GM12873 (cell line): ENCODE results near the gene TGFB1.

Experiments used
- TF ChIP-seq, protein P1 (sequence below): IDR thresholded peaks from 2 replicates; pipeline ENCODE4 v1.5.1; 2012; ENCODE audit warnings: low read depth, mild to moderate bottlenecking, moderate library complexity, low read length, control low read depth; ENCODE audit not compliant: insufficient read depth; ENCODE audit errors: missing control alignments

The TGFB1 gene

DNA sequence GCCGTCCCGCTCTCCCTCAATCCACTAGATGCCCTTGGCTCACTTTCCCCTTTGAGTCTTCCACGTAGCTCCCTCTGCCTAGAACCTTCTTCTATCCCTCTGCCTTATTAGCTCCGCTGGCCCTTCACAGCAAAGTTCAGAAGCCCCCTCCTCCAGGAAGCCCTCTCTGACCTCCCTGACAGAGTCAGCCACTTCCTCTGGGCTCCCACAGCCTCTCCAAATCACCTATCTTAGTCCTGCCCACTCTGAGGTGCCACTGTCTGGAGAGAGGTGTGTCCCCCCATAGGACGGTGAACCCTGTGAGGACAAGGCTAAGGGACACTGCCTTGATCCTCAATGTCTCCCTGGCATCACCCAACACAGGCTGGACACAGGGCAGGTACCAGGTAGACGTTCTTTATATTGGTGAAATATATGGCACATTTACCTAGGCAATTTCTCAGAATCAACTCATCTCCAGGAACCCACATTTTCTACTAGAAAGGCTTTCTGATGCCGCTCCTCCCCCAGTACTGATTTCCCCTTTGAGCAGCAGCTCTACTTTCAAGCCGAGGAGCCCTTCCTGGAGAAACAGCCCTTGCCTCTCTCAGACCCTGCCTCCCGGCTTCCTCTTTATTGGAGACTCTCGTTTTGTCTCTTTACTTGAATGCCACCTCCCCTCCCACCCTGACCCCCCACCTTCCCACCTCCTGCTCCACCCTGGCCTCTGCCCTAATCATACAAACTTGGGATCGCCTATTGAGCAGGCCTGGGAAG, 3.4 kb upstream of the TGFB1 start:
- TF ChIP-seq, protein P1, sequence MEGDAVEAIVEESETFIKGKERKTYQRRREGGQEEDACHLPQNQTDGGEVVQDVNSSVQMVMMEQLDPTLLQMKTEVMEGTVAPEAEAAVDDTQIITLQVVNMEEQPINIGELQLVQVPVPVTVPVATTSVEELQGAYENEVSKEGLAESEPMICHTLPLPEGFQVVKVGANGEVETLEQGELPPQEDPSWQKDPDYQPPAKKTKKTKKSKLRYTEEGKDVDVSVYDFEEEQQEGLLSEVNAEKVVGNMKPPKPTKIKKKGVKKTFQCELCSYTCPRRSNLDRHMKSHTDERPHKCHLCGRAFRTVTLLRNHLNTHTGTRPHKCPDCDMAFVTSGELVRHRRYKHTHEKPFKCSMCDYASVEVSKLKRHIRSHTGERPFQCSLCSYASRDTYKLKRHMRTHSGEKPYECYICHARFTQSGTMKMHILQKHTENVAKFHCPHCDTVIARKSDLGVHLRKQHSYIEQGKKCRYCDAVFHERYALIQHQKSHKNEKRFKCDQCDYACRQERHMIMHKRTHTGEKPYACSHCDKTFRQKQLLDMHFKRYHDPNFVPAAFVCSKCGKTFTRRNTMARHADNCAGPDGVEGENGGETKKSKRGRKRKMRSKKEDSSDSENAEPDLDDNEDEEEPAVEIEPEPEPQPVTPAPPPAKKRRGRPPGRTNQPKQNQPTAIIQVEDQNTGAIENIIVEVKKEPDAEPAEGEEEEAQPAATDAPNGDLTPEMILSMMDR = no peak

DNA sequence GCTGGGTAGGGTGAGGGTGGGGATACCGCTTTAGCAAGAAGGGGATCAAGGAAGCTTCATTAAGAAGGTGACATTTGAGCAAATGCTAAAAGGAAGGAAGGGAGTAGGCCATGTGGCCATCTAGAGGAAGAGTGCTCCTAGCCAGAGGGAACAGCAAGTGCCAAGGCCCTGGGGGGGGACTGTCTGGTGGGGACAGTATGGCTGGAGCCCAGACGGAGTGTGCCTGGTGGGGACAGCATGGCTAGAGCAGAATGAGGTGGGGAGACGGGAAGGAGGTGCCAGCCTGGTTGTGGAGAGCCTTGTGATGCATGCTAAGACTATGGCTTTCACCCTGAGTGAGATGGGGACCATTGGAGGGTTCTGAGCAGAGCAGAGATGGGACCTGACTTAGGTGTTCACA, 2.1 kb upstream of the TGFB1 start:
- TF ChIP-seq, protein P1 = no peak

DNA sequence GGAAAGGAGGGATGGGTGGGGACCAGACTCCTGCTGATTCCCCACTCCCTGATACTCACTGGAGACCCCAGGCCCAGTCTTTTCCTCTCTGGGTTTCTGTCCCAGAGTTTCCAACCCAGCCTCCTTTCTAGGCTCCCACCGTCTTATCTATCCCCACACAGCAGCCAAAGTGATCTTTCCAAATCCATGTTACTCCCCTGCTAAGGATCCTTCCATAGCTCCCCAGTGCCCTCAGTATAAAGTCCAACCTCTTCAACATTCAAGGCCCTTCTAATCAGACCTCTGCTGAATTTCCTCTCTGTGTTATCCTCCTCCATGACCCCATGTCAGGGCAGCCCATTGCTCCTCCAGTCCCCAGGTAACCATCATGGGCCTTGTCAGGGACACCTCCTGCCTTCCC, 1.3 kb upstream of the TGFB1 start:
- TF ChIP-seq, protein P1 = no peak

DNA sequence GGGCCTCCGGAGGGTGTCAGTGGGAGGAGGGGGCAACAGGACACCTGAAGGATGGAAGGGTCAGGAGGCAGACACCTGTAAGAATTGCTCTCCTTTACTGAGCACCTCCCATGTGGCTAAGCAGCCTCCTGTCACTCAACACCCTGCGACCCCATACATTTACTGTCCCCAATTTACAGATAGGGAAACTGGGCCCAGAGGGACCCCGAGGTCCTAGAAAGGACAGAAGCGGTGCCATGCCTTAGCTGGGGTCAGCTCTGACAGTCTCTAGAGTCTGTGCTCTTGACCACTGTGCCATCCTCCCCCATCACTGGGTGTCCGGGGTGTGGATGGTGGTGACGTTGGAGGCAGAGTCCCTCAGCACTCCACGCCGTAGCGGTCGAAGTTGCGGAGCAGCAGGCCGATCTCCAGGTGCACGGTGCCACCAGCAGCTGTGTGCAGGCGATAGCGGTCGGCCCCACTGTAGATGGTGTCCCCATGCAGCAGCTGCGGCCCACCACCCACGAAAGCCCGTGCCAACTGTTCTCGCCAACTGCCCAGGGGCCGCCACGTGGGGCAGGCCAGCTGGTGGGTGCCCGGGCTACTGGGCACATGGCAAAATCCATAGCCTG, 726 bp upstream of the TGFB1 start:
- TF ChIP-seq, protein P1 = no peak

DNA sequence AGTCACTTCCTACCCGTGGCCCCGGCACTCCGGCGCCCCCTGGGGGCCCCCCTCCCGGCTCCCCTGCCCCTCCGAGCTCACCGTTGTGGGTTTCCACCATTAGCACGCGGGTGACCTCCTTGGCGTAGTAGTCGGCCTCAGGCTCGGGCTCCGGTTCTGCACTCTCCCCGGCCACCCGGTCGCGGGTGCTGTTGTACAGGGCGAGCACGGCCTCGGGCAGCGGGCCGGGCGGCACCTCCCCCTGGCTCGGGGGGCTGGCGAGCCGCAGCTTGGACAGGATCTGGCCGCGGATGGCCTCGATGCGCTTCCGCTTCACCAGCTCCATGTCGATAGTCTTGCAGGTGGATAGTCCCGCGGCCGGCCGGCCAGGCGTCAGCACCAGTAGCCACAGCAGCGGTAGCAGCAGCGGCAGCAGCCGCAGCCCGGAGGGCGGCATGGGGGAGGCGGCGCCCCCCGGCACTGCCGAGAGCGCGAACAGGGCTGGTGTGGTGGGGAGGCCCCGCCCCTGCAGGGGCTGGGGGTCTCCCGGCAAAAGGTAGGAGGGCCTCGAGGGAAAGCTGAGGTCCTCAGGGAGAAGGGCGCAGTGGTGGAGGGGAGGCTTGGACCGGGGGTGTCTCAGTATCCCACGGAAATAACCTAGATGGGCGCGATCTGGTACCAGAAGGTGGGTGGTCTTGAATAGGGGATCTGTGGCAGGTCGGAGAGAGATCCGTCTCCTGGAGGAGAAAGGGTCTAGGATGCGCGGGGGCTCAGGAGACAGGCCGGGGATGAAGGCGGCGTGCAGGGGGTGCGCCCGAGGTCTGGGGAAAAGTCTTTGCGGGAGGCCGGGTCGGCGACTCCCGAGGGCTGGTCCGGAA, 885 bp downstream of the TGFB1 start:
- TF ChIP-seq, protein P1 = peak; percentile 76

DNA sequence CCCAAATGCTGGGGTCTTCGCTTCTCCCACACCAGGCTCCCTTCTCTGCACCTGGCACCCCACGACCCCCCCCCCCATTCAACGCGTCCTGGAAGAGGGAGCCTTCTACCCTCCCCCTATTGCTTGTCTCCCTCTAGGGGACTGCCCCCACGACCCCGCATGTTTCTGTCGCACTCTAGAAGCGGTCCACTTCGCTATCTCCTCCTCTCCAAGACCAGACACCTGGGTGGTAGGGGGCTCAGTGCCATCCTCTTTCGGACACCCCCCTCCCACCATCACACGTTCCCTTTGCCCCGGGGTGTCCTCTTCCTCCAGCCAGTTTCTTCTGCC, 1.5 kb downstream of the TGFB1 start:
- TF ChIP-seq, protein P1 = no peak
